COLO668 (cell line): ENCODE data around the gene TUBGCP3.

ENCODE experiments used
- DNase-seq: peaks from one replicate; lab custom pipeline; 2025; ENCODE audit not compliant: unreplicated experiment; lab: John Stamatoyannopoulos, UW

TUBGCP3 gene

DNA sequence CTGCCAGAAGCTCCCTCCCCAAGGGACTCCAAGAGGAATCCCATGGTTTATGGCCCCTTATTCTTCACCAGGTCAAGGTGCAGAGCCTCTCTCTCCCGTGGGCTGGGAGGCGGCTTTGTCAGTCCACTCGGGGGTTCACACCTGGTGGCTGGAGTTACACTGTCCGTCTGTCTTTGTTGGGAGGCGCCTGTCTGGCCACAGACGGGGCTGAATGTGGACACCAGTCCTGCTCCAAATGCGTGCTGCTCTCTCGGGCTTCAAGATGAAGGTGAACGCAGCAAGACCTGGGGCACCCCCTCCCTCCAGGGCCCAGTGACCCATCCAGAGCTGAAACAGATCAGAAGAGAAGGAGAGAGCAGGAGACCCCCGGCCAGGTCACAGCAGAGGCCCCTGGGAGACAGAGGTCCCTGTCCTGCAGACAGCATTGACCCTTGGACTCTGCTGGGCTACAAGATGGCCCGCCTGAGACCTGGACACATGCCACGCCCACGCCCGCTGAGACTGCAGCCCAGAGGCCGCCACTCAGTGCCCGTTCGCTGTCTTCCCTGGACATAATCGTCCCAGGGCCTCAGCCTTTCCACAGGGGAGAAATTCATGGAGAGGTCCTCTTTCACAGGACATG is 29.9 kb upstream of the TUBGCP3 start:
- no peak for DNase-seq

DNA sequence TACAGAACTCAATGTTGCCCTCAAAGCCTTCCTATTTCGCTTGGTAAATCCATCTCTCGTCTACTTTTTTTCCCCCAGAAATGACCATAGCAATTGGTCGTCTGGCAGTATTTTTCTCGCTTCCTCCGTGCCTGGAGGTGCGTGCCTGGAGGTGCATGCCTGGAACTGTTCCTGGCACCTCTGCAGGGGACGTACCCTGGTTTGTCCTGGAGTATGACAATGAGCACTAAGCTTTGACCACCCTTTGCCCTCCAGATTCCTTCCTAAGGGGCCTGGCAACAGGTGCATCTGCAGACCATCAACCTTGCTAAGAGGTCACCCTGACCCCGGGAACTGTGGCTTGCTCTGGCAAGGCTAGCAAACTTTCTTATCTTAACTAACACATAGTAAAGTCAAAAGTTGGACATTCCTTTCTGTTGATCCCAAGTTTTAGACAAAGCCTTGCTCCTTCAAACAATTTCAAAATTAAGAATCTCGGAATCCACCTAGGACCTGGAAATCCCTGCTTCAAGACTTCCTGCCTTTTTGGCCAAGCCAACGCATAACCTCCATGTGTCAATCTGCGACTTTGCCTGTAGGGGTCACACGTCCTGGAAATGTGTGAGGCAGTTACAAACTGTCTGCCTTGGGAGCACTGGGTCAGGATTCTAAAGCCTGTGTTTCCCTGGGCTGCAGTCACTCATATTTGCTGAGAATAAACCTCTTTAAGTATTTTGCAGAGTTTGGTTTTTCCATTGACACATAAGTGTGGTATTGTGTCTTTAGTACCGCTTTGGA is 28.8 kb upstream of the TUBGCP3 start:
- peak; percentile 55 for DNase-seq

DNA sequence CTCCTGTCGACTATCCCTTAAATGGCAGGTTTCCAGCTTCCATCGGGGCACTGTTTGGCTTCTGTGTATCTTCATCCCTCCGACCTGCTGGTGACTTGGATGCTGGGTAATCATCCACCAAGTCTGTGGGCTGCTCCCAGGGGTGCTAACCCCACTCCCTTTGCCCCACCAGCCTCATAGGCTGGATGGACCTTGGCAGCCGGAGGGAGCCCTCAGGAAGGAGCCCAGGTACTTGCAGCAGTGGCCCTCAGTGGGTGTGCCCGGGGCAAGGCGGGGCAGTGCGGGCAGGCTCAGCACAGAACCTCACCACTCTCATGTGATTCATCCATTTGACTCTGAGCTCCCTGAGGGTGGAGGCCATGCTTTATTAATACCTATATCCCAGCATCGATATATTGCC is 27.4 kb upstream of the TUBGCP3 start:
- DNase-seq: no peak

DNA sequence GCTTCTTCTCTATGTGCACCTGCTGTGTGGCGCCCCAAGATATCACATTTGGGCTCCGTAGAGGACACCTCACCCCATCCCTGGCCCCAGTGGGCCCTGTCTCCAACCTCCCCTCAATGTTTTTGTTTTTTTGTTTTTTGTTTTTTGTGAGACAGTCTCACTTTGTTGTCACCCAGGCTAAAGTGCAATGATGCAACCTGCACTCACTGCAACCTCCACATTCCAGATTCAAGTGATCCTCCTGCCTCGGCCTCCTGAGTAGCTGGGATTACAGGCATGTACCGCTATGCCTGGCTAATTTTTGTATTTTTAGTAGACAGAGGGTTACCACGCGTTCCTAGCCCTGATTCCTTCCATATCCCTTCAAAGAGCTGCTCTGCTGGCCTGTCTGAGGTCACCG is 26.9 kb upstream of the TUBGCP3 start:
- DNase-seq: no peak

DNA sequence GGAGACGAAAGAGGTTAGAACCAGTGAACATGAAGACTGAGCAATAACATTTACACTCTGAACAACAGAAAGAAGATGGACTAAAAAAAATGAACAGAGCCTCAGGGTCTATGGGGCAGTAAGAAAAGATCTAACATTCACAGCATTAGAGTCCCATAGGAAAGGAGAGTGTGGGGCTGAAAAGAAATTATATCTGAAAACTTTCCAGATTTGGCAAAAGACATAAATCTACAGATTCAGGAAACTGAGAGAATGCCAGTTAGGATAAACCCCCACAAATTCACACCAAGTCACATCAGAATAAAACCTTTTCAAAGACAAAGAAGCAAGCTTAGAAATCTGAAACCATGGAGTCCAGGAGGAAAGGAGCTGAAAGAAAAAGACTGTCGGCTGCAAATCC is 20.3 kb upstream of the TUBGCP3 start:
- DNase-seq: no peak

DNA sequence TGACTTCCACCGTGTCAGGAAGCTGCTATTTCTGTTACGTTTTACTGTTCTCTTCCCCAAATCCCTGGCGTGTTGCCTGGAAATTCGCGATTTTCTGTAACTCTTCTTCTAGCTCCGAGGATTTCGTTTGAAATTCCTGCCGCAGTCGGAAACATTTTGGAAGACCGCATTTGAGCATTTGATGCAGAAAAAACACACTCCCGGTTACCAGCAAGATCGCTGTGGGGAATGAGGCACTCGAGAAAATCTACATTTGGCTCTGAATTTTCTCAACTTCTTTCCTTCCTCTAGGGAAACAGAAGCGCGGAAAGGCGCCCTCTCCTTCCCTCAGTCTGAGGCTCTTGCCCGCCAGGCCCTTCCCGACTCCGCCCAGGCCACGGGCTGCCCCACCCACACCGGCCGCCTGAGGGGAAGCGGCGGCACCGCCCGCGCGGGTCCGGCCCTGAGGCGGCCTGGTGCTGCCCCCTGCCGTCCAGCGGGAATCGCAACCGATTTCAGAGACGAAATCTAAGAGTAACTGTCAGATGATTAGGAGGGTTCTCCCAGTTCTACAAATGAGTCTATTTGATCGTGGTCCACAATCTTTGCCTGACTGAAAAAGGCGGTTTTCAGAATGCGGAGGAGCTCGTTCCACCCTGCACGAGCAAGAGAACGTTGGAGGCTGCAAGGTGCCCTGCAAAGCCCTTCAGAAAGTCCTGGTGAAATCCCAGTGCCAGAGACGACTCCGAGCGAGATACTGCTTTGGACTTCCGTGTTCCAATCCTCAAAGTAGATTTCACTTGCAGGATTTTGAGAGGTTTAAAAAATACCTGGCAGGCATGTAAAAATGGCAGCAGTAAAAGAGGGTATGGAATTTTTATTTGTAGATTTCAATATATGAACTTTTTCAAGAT is 18.4 kb upstream of the TUBGCP3 start:
- DNase-seq: peak; percentile 98

DNA sequence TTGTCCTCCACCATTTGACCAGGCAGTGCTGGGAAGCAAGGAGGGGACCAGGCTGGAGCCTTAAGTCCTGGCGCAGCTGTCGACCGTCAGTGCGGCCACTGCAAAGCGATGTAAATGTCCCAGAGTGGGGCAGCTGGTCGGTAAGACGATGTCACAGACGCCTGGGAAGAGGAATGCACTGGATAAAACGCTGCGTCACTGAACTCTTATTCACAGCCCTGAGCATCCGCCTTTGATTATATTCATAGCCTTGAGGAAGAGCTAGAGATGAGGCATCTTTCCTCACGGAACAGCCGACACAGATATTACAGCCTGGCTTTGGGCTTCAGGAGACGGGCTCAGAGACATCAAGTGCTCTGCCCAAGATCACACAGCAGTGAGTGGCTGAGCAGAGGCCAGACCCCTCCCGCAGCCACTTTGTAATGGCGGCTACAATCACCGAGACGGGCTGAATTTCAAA is 17.6 kb upstream of the TUBGCP3 start:
- DNase-seq: no peak

DNA sequence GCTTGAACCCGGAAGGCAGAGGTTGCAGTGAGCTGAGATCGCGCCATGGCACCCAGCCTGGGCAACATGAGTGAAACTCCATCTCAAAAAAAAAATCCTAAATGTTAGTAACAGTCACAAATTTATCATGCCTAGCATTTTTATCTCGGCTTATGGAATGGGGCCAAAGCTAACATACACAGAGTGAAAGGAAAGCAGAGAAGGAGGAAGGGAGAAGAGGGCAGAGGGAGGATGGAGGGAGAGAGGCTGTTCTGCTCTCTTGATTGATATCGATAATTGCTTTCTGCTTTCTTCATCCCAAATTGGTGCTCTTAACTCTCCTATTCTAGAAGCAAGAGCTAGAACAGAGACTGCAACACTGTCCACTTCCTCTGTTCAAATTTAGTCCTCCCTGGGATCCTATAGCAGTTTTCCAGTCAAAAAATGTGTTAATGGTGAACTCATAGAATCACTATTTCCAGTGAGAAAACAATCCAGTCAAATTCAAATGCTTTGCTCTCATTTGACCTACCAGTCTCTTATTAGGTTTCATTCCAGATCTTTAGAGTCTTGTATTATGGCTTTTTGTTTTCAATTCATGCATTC is 15.8 kb upstream of the TUBGCP3 start:
- no peak for DNase-seq

DNA sequence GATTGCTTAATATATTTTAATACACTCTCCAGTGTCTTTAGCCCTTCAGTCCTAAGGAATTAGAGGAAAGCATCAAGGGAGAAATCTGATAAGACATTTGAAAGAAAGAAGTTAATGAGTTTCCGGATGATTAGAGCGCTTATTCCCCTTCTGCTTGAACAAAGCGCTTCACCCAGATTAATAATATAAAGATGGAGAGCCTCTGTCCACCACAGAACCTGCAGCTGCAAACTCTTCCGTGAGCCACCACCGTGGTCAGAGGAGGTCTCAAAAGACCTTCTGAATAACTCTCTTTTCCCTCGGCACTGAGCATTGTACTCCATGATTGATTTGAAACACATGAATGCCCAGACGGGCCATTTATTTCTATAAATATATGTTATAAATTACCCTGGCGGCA is 14.2 kb upstream of the TUBGCP3 start:
- no peak for DNase-seq

DNA sequence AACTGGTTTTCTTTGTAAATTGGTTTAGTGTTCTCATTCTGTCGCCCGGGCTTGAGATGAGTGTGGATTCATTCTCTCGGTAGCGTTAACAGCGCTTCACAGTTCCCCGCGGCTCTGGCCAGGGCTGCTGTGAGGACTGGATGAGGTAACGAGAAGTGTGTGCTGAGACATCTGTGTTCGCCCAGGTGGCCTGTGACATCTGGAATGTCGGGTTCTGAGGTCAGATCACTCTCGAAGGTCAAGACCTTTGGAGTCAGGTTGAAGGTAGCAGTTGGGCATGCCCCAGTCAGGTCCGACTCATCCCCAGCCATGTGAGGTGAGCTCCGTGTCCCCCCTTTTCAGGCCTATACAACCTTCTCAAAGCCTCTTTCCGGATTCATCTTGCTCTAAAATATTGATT is 13.4 kb upstream of the TUBGCP3 start:
- DNase-seq: no peak

DNA sequence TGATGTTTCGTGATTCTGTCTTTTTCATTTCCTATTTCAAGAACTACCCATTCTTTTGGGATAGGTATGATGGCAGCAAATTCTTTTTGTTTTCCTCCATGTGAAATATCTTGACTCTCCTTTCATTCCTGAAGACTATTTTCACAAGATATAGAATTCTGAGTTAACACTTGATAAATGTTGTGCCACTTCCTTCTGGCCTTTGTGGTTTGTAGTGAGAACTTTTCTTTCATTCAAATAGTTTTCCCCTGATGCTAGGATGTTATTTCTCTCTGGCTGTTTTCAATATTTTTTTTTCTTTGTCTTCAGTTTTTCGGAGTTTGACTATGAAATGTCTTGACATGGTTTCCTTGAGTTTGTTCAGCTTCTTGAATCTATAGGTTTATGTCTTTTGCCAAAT is 8.3 kb upstream of the TUBGCP3 start:
- no peak for DNase-seq

DNA sequence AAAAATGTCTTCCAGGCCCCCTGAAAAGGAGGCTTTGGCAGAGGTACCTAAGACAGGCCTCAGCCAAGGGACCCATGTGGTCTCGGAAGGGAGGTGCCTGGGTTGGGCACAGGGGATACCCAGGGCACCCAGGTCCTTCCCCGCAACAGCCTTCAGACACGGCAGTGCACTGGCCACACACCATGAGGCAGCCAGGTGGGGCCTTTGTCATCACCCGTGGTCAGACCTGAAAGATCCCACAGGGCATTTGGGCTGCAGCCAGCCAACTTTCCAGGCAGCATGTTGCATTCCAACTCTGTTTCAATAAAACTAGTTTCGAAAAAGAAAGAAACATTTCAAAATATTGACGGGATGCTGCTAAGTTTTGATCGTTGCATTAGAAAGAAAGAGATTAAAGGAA is 4.7 kb upstream of the TUBGCP3 start:
- no peak for DNase-seq

DNA sequence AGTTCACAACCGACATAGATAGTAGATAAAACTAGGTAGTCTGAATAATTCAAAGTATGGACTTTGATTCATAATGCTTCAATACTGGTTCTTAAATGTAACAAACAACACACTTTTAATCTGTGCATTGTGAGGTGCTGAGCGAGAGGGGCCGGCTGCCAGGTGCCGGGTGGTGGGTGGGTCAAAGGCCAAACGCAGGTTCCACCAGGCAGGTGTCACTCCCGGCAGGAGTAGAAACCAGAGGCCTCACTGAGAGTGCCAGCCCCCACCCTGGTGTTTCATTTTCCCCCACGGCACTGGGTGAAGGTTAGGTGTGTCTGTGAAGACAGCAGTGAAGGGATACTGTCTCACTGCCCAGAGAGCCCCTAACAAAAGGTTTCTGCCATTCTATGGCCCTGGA is 4.2 kb upstream of the TUBGCP3 start:
- no peak for DNase-seq

DNA sequence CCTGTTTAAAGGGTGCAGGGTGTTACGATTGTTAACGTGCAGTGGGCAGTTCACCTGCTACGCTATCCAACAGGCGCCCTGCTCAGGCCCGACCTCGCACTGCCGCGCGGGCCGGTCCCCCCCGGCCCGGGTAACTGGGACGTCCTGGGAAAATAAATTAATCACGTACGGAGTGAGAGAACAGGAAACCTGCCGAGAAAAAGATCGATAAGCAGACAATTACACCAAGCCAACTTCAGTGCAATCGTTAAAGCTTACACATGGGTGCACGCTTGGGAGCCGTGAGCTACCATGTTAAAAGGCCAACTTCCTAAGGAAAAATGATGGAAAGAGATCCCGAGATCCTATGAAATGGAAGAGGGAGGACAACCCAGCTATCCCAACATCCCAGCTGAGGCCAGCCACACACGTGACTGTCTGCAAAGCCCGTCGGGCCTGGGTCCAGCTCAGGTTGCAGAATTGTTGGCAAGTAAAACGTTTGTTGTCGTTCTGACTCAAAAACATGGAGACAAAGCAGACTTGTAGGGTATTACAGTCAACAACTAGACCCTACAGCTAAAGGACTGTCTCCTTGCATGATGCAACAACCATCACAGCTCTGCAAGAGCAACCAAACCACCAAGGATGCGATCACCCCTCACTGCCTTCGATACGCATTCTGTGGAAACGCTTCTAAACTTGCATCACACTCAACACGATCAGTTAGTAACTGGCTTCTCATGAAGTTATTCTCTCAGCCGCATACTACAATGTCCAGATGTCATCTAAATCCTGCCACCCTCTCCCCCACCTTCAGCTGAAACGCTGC is 741 bp upstream of the TUBGCP3 start:
- peak; percentile 67 for DNase-seq

DNA sequence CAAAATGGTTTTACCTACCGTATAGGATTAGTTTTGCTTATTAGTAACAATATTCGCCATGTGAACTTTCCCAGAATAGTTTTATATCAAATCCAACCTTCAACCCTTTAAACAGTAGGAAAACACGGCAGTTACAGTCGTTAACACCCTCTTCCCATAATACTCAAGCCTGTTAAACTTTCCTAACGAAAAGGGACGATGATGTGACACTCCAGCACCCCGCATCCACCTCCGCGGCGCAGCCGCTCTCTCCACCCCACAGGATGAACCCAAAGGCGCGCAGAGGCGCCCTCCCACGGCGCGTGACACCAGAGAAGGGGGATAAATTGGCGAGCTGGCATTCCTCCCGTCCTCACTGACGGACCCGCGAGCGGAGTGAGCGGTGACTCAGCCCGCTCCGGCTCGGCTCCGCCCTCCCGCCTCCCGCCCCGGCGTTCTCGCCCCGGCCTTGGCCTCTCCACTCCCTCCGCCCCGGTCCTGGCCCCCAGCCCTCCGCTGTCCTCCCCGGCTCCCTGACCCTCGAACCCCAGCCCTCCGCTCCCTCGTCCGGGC is 665 bp downstream of the TUBGCP3 start:
- peak; percentile 97 for DNase-seq

DNA sequence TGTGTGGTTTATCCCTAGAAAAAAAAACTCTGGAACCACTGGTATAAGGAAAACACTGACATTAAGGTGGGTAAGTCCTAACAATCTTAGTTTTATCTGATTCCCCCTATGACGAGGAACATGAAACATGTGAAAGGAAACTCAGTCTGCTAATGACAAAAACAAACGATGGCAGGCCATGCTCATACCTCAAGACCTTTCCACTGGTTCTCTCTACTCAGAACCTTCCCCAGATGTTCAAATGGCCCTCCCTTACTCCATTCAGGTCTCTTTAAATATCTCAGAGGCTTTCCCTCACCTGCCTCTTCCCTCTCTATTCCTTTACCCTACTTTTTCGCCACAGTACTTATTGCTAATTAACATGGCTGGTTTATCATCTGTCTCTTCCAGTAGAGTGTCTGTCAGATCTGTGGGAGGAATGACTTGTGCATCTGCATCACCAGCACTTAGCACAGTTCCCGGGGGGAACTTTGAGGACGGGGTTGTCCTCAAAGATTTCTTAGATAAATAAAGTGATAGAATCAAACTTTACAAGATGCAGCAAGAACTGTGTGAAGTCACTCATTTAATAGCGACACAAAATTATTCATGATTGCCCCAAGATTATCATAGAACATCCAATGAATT is 1.5 kb downstream of the TUBGCP3 start:
- DNase-seq: no peak

DNA sequence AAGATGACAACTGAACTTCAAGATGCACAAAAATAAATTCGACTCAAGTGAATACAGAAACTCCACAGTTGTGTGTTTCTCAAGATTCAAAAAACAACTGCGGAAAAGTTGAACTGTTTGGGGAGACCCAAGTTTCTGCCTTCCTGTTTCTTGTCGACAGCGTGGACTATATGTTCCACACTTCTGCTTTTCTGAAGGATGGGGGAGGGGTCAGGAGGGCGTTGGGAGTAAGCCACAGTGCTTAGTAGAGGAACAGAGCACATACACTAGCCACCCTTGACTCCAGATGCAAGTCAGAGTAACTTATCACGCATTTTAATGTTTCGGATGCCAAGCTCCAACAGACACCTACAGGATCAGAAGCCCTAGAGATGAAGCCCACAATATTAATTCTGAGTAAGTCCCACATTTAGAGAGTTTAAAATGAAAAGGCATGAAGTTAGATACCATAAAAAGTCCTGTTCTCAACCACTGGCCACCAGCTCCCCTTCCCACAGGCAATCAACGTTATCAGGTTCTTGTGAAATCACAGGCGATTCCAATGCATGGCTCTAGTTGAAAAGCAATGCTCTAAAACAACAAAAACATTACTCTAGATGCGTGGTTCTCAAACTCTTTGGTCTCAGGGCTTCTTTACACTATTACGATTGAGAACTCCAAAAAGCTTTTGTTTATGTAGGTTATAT is 4.2 kb downstream of the TUBGCP3 start:
- DNase-seq: no peak

DNA sequence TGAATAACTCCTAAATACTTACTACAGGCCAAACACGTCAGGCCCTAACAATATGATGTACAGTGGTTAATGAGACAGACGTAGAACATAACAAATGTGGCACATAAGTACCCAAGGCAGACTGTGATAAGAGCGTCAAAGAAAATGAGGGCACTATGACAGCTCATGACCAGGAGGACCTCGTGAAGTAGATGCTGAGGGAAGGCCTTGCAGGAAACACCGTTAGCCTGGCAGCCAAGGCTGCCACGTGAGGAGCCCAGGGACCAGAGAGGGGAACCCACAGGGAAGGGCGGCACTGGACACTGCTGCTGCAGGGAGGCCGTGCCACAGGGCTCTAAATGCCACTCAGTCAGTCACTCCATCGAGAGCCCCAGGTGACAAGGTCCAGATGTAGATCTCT is 5.7 kb downstream of the TUBGCP3 start:
- no peak for DNase-seq

DNA sequence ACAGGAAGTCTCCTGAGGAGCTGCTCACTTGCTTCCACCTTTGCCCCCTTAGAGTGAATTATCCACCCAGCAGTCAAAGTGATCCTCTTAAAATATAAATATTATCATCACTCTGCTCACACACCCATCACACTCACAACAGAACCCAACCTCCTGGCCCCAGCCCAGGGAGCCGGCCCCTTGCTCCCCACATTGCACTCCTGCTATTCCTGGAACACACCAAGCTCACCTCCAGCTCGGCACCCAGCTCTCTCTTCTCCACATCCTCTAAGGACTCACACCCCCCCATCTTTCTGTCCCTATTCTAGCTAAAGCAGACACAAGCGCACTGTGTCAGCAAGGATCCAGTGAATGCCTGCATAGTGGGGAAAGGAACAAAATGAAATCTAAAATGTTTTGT is 7.0 kb downstream of the TUBGCP3 start:
- DNase-seq: no peak
